IMR-90 (cell line): Measurements from ENCODE around the gene ELL2. TPM values are rescaled to one million over a fixed set of nuclear protein-coding genes. Genes with fewer than 3 reads are reported as not detected.

ENCODE experiments used
- ATAC-seq: fragments of 200-7000 bp; cut with Tn5 transposase; 2 replicates; pipeline ENCODE4 v1.9.1; 2020; ENCODE audit warnings: low read depth, mild to moderate bottlenecking, moderate library complexity
- BruUV-seq: library from RNA; stranded (reverse); fragments of 400-500 nt; replicated peaks from 2 replicates; lab custom pipeline; 2021; lab: Mats Ljungman, UMichigan
- CTCF ChIA-PET: fragments of 300-600 bp; formaldehyde crosslinking; extraction: SDS; loops from one replicate; lab custom pipeline; 2021; ENCODE audit warnings: antibody characterized with exemption; lab: Yijun Ruan, JAX
- POLR2A ChIA-PET: fragments of 300-600 bp; sonication (Branson Sonifier 250); formaldehyde crosslinking; loops from one replicate; lab custom pipeline; 2022; ENCODE audit warnings: antibody characterized with exemption; ENCODE audit not compliant: unreplicated experiment; lab: Charles Lee
- DNase-seq: peaks from one replicate; pipeline ENCODE4 v3.0.0; 2013
- H2AFZ ChIP-seq: replicated peaks from 2 replicates; pipeline ENCODE3; 2013; ENCODE audit warnings: low read length, mild to moderate bottlenecking; ENCODE audit not compliant: poor library complexity
- H2AK5ac ChIP-seq: 2 replicates; pipeline ENCODE4 v1.6.1; 2013; ENCODE audit warnings: low read depth, low read length, inconsistent platforms
- H2AK9ac ChIP-seq: replicated peaks from 2 replicates; pipeline ENCODE3; 2013; ENCODE audit warnings: mild to moderate bottlenecking, low read depth, low read length, moderate library complexity; ENCODE audit not compliant: poor library complexity
- H2BK120ac ChIP-seq: 2 replicates; pipeline ENCODE4 v1.6.1; 2013; ENCODE audit warnings: low read depth, low read length, inconsistent platforms
- H2BK15ac ChIP-seq: 3 replicates; pipeline ENCODE4 v1.6.1; 2013; ENCODE audit warnings: low read depth, low read length, inconsistent platforms
- H2BK20ac ChIP-seq: 2 replicates; pipeline ENCODE4 v1.6.1; 2013; ENCODE audit warnings: low read depth, mild to moderate bottlenecking, inconsistent platforms, low read length, moderate library complexity
- H2BK5ac ChIP-seq: 2 replicates; pipeline ENCODE4 v1.6.1; 2013; ENCODE audit warnings: mild to moderate bottlenecking, low read depth, low read length, inconsistent platforms; ENCODE audit not compliant: poor library complexity, severe bottlenecking
- H3K14ac ChIP-seq: replicated peaks from 2 replicates; pipeline ENCODE4 v1.6.1; 2013; ENCODE audit warnings: low read depth, low read length, inconsistent platforms
- H3K18ac ChIP-seq: 2 replicates; pipeline ENCODE4 v1.6.1; 2013; ENCODE audit warnings: low read depth, low read length, control low read depth
- H3K23ac ChIP-seq: 2 replicates; pipeline ENCODE4 v1.6.1; 2013; ENCODE audit warnings: low read depth, low read length, inconsistent platforms
- H3K27ac ChIP-seq: 2 replicates; pipeline ENCODE4 v1.5.1; 2013; ENCODE audit warnings: mild to moderate bottlenecking, control low read depth, low read length; ENCODE audit not compliant: insufficient read depth
- H3K27me3 ChIP-seq: 2 replicates; pipeline ENCODE4 v1.6.1; 2013; ENCODE audit warnings: low read length; ENCODE audit not compliant: control insufficient read depth, insufficient read depth
- H3K36me3 ChIP-seq: 2 replicates; pipeline ENCODE4 v1.6.1; 2013; ENCODE audit warnings: low read length, mixed read lengths; ENCODE audit not compliant: control insufficient read depth, insufficient read depth
- H3K4ac ChIP-seq: 2 replicates; pipeline ENCODE4 v1.6.1; 2013; ENCODE audit warnings: low read depth, low read length, inconsistent platforms
- H3K4me1 ChIP-seq: 2 replicates; pipeline ENCODE4 v1.6.1; 2013; ENCODE audit warnings: low read length, mixed read lengths; ENCODE audit not compliant: control insufficient read depth, insufficient read depth
- H3K4me2 ChIP-seq: 2 replicates; pipeline ENCODE4 v1.6.1; 2013; ENCODE audit warnings: low read depth, mild to moderate bottlenecking, control low read depth, low read length, moderate library complexity
- H3K4me3 ChIP-seq: 2 replicates; pipeline ENCODE4 v1.5.1; 2013; ENCODE audit warnings: low read depth, mild to moderate bottlenecking, control low read depth, low read length, moderate library complexity; ENCODE audit not compliant: insufficient read depth
- H3K56ac ChIP-seq: 2 replicates; pipeline ENCODE4 v1.6.1; 2013; ENCODE audit warnings: low read length, inconsistent platforms; ENCODE audit not compliant: insufficient read depth; ENCODE audit errors: extremely low read depth
- H3K79me1 ChIP-seq, 2 experiments: 2 replicates each; pipeline ENCODE4 v1.6.1; 2013; ENCODE audit warnings: low read length in 2 of 2, inconsistent platforms in 1 of 2, low read depth in 1 of 2
- H3K9ac ChIP-seq: 2 replicates; pipeline ENCODE4 v1.6.1; 2013; ENCODE audit warnings: low read depth, low read length, control low read depth
- H3K9me1 ChIP-seq: 2 replicates; pipeline ENCODE4 v1.6.1; 2013; ENCODE audit warnings: low read length, inconsistent platforms; ENCODE audit not compliant: insufficient read depth
- H3K9me3 ChIP-seq: 2 replicates; pipeline ENCODE4 v1.6.1; 2013; ENCODE audit warnings: low read length; ENCODE audit not compliant: control insufficient read depth, insufficient read depth
- H4K20me1 ChIP-seq: 2 replicates; pipeline ENCODE4 v1.6.1; 2013; ENCODE audit warnings: low read length, inconsistent platforms; ENCODE audit not compliant: insufficient read depth
- H4K5ac ChIP-seq: 2 replicates; pipeline ENCODE4 v1.6.1; 2013; ENCODE audit warnings: mild to moderate bottlenecking, low read depth, low read length, control low read depth
- H4K8ac ChIP-seq, 2 experiments: 2 replicates each; pipeline ENCODE4 v1.6.1; 2013; ENCODE audit warnings: low read depth in 2 of 2, low read length in 2 of 2, control low read depth in 1 of 2, inconsistent platforms in 1 of 2
- H4K91ac ChIP-seq: 2 replicates; pipeline ENCODE4 v1.6.1; 2013; ENCODE audit warnings: low read depth, low read length, inconsistent platforms; ENCODE audit not compliant: insufficient read depth
- BHLHE40 ChIP-seq: fragments of 150-350 bp; IDR thresholded peaks from 2 replicates; pipeline ENCODE4 v1.6.1; 2016; ENCODE audit warnings: mild to moderate bottlenecking, low read depth, low read length
- CEBPB ChIP-seq: IDR thresholded peaks from 2 replicates; pipeline ENCODE4 v1.6.1; 2012; ENCODE audit warnings: low read depth, low read length, improper control_type of control experiment
- CTCF ChIP-seq: conservative IDR thresholded peaks from 2 replicates; pipeline ENCODE4 v1.5.1; 2012; ENCODE audit warnings: mild to moderate bottlenecking, low read depth, low read length, improper control_type of control experiment
- FOS ChIP-seq: fragments of 150-350 bp; IDR thresholded peaks from 2 replicates; pipeline ENCODE4 v1.6.1; 2016; ENCODE audit warnings: low read depth, low read length
- MAFK ChIP-seq: IDR thresholded peaks from 2 replicates; pipeline ENCODE4 v1.6.1; 2012; ENCODE audit warnings: low read depth, low read length, improper control_type of control experiment
- MAZ ChIP-seq: IDR thresholded peaks from 2 replicates; pipeline ENCODE4 v1.6.1; 2012; ENCODE audit warnings: low read depth, mild to moderate bottlenecking, low read length, improper control_type of control experiment, moderate library complexity, borderline replicate concordance
- MXI1 ChIP-seq: IDR thresholded peaks from 2 replicates; pipeline ENCODE4 v1.6.1; 2012; ENCODE audit warnings: low read depth, mild to moderate bottlenecking, low read length, moderate library complexity, borderline replicate concordance
- NFE2L2 ChIP-seq: fragments of 150-350 bp; IDR thresholded peaks from 2 replicates; pipeline ENCODE4 v1.6.1; 2016; ENCODE audit warnings: low read depth, mild to moderate bottlenecking, low read length
- POLR2A ChIP-seq: IDR thresholded peaks from 2 replicates; pipeline ENCODE4 v1.6.1; 2012; ENCODE audit warnings: mild to moderate bottlenecking, low read depth, low read length
- RAD21 ChIP-seq: IDR thresholded peaks from 2 replicates; pipeline ENCODE4 v1.6.1; 2012; ENCODE audit warnings: low read length, improper control_type of control experiment
- RCOR1 ChIP-seq: IDR thresholded peaks from 2 replicates; pipeline ENCODE4 v1.6.1; 2012; ENCODE audit warnings: mild to moderate bottlenecking, low read length, improper control_type of control experiment; ENCODE audit not compliant: insufficient replicate concordance
- RFX5 ChIP-seq: IDR thresholded peaks from 2 replicates; pipeline ENCODE4 v1.8.0; 2012; ENCODE audit warnings: low read depth, mild to moderate bottlenecking, low read length, moderate library complexity
- SMC3 ChIP-seq: fragments of 150-350 bp; IDR thresholded peaks from 2 replicates; pipeline ENCODE4 v1.6.1; 2016; ENCODE audit warnings: low read depth, mild to moderate bottlenecking, antibody characterized with exemption, low read length, moderate library complexity
- dilution Hi-C: fragments of 300-500 bp; cut with HindIII; formaldehyde crosslinking; loops from one replicate; pipeline ENCODE4 v1.14.3; 2018; ENCODE audit warnings: low sequenced_read_pairs; ENCODE audit not compliant: unreplicated experiment
- in situ Hi-C: fragments of 300-500 bp; cut with MboI; formaldehyde crosslinking; loops from 3 replicates; pipeline ENCODE4 v1.14.3; 2019; ENCODE audit warnings: low sequenced_read_pairs, inconsistent platforms, mixed read lengths
- intact Hi-C: fragments of 100-400 bp; cut with micrococcal nuclease; formaldehyde crosslinking; loops from 2 replicates; pipeline ENCODE4 v1.10.0; 2022
- polyA plus RNA-seq, 3 experiments: library from polyadenylated mRNA; depleted of rRNA; stranded (reverse); fragments of >200 nt; gene quantifications; 2 replicates each; pipeline ENCODE4 v1.2.3, GENCODE V29; 2012; ENCODE audit warnings: low replicate concordance in 1 of 3
- total RNA-seq: library from RNA; depleted of rRNA; stranded (reverse); fragments of >200 nt; gene quantifications from 2 replicates; pipeline ENCODE4 v1.2.3, GENCODE V29; 2012
- TF ChIP-seq, protein P1 (sequence below): fragments of 150-350 bp; IDR thresholded peaks from 2 replicates; pipeline ENCODE4 v1.6.1; 2016; ENCODE audit warnings: low read depth, mild to moderate bottlenecking, low read length, moderate library complexity, borderline replicate concordance
- TF ChIP-seq, protein P2 (sequence below): fragments of 150-350 bp; IDR thresholded peaks from 2 replicates; pipeline ENCODE4 v1.6.1; 2017; ENCODE audit warnings: mild to moderate bottlenecking, antibody characterized with exemption, low read length, low read depth

Gene ELL2
- total and polyA plus RNA-seq, 2 of the 4 experiments (the other 2 are of a cell fraction) = 61.4 to 92.5 TPM

- Histone ChIP-seq H2AK9ac (no peak overlapping the region), H3K36me3 (no peaks in the 10 kb centered on the region), H3K4ac (no peak overlapping the region), H3K18ac (no peak overlapping the region), H3K79me1 (no peaks in the 10 kb centered on the region), H2AK5ac (no peak overlapping the region), H4K8ac (no peak overlapping the region), H3K9ac (no peak overlapping the region), H3K4me3 (no peak overlapping the region), H3K23ac (no peak overlapping the region), H4K5ac (no peak overlapping the region), H2BK20ac (no peak overlapping the region), H2BK5ac (no peak overlapping the region), H3K27ac (no peak overlapping the region), H4K91ac (no peak overlapping the region), H3K9me1 (no peaks in the 10 kb centered on the region), H3K56ac (no peak overlapping the region), H3K14ac (no peak overlapping the region), H3K4me2 (no peak overlapping the region), H3K27me3 (no peaks in the 10 kb centered on the region), H4K20me1 (no peaks in the 10 kb centered on the region), H2BK15ac (no peak overlapping the region), H3K9me3 (no peaks in the 10 kb centered on the region), H2AFZ (no peak overlapping the region), H3K4me1 (no peaks in the 10 kb centered on the region), H2BK120ac (no peak overlapping the region)
- TF ChIP-seq NFE2L2 (no peak), BHLHE40 (no peak), RFX5 (no peak), SMC3 (no peak), MAFK (no peak), FOS (no peak), CEBPB (no peak), RAD21 (no peak), CTCF (no peak), RCOR1 (no peak), POLR2A (no peak), MXI1 (no peak), MAZ (no peak)
- TF ChIP-seq, protein P1, sequence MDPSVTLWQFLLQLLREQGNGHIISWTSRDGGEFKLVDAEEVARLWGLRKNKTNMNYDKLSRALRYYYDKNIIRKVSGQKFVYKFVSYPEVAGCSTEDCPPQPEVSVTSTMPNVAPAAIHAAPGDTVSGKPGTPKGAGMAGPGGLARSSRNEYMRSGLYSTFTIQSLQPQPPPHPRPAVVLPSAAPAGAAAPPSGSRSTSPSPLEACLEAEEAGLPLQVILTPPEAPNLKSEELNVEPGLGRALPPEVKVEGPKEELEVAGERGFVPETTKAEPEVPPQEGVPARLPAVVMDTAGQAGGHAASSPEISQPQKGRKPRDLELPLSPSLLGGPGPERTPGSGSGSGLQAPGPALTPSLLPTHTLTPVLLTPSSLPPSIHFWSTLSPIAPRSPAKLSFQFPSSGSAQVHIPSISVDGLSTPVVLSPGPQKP = no peak
- TF ChIP-seq, protein P2, sequence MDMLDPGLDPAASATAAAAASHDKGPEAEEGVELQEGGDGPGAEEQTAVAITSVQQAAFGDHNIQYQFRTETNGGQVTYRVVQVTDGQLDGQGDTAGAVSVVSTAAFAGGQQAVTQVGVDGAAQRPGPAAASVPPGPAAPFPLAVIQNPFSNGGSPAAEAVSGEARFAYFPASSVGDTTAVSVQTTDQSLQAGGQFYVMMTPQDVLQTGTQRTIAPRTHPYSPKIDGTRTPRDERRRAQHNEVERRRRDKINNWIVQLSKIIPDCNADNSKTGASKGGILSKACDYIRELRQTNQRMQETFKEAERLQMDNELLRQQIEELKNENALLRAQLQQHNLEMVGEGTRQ = no peak
- no peak for DNase-seq
- no TSS peak for BruUV-seq
- ChIA-PET POLR2A (no interaction called here), CTCF (no interaction called here)
- intact Hi-C loops = no loop called here
- in situ Hi-C loops = no loop called here
- dilution Hi-C loops = no loop called here
- no peak for ATAC-seq
These were observed 31.6 kb upstream of the ELL2 start for GRCh38 chr5:95993266-95993665.
